AG09309 (cell line): ENCODE measurements around the gene RNF38.

Experiments
- DNase-seq: peaks from one replicate; pipeline ENCODE4 v3.0.0-alpha.2; 2010; ENCODE audit warnings: low read depth
- H3K4me3 ChIP-seq: 2 replicates; pipeline ENCODE4 v1.5.1; 2011; ENCODE audit warnings: mild to moderate bottlenecking, low read depth, low read length, moderate library complexity; ENCODE audit not compliant: control insufficient read depth
- TF ChIP-seq, protein P1 (sequence below): IDR thresholded peaks from 2 replicates; pipeline ENCODE4 v1.5.1; 2011; ENCODE audit warnings: mild to moderate bottlenecking, low read depth, low read length, inconsistent platforms; ENCODE audit not compliant: insufficient read depth, control insufficient read depth; ENCODE audit errors: missing control alignments

The RNF38 gene

GRCh38 chr9:36337002-36337401, 63.1 kb downstream of the RNF38 start:
- H3K4me3 ChIP-seq = no peak overlapping the region
- TF ChIP-seq, protein P1, sequence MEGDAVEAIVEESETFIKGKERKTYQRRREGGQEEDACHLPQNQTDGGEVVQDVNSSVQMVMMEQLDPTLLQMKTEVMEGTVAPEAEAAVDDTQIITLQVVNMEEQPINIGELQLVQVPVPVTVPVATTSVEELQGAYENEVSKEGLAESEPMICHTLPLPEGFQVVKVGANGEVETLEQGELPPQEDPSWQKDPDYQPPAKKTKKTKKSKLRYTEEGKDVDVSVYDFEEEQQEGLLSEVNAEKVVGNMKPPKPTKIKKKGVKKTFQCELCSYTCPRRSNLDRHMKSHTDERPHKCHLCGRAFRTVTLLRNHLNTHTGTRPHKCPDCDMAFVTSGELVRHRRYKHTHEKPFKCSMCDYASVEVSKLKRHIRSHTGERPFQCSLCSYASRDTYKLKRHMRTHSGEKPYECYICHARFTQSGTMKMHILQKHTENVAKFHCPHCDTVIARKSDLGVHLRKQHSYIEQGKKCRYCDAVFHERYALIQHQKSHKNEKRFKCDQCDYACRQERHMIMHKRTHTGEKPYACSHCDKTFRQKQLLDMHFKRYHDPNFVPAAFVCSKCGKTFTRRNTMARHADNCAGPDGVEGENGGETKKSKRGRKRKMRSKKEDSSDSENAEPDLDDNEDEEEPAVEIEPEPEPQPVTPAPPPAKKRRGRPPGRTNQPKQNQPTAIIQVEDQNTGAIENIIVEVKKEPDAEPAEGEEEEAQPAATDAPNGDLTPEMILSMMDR = no peak
- no peak for DNase-seq

DNA sequence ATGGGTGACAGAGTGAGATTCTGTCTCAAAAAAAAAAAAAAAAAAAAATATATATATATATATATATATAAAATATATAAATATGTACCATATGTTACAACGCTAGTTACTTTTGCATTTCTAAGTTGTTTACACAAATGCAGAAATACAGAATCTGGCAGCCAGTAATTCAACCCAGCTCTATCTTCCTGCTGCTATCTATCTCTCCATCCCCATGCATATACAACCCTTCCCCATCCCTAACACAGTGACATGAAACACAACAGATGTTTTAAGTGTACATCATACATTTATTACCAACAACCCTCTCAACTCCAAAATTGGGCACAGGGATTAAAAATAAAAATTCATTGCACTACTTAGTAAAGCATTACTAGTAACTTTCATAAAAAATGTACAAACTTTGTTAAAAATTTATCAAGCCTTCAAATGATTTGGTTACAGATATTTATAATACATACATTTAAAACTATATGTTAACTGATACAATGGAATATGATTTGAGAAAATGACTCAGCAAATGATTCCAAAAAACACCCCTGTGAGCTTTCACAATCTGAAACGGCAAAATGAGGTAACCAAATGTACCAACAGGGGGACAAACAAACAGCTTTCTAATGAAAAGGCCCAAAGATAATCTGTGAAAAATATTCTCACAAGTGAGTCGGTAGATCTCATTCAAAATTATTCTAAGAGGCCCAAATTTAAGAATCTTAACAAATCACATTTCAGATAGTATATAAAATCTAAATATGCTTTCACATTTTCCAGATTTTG, 63.8 kb downstream of the RNF38 start:
- TF ChIP-seq, protein P1 = no peak
- H3K4me3 ChIP-seq = no peak overlapping the region
- DNase-seq = no peak

DNA sequence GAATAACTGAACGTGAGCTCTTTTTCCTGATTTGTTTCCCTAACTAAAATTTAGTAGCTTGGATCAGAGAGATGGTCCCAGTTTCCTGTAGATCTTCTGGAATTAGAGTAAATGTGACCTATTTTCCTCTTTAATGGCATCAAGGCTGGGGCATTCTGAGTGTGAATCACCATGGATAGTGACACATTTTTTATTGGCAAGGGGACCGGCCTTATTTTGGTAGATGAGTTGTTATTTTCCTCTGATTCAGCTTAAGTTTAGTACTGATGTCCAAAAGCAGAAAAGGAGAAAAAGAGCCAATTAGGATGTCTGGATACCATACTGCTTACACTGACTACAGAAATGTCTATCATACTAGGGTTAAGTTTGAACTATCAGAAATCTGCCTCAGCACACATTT, 68.1 kb downstream of the RNF38 start:
- TF ChIP-seq, protein P1 = no peak
- no peak for DNase-seq
- no peak overlapping the region for H3K4me3 ChIP-seq

- TF ChIP-seq, protein P1 = peak; percentile 60
- no peak overlapping the region for H3K4me3 ChIP-seq
- DNase-seq = peak; percentile 46
These were observed 71.2 kb downstream of the RNF38 start for GRCh38 chr9:36328798-36329411.

DNA sequence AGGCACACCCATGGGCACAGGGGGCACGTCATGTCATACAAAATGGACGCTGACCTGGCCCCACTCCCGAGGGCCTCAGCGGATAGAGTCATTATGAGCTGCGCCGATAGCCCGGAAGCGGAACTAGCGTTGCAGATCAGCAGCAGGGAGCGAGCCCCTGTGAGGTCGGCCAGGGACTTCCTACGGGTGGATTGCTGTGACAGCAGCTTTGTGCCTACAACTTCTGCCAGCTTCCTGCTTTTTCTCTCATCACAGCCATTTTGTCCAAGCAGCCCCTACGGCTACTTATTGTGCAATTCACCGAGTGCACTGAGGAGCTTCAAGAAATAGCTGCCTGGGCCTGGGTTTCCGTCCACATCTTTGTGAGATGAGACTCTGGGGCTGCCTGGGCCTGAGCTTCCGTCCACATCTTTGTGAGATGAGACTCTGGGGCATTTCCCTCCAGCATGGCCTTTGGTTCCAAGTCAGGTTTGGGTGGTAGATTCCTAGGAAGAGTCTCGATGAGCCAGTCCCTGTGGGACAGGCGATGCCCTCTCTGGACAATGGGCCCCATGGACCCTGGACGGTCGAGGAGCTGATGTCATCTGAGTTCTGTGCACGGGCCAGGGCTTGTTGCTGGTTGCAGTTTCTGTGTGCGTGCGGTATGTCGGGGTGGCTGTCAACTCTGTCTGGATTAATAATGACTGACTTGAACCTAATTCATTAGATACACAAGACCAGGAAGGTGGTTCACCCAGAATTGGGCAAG, 74.8 kb downstream of the RNF38 start:
- TF ChIP-seq, protein P1 = no peak
- no peak for DNase-seq
- H3K4me3 ChIP-seq = no peak overlapping the region

DNA sequence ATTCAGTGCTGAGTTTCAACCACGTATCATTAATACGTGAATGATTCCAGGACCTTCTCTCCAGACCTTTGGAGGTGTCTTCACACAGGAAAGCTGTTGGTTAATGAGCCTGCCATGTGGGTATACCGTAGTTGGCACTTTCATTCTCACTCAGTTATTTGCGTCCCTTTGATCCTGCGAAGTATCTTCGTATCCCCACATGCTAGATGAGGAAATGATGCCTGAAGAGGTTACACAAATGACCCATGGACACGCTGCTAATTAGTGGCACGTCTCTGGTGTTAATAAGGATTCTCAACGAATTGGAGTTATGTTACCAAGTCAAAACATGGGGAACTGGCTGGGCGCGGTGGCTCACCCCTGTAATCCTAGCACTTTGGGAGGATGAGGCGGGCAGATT, 76.1 kb downstream of the RNF38 start:
- DNase-seq = no peak
- H3K4me3 ChIP-seq = no peak overlapping the region
- TF ChIP-seq, protein P1 = no peak
